Measurements from ENCODE around the gene BCL11B. TPM values are rescaled to one million over a fixed set of nuclear protein-coding genes. Genes with fewer than 3 reads are reported as not detected.
A peak's percentile ranks its signal among the peaks of the same experiment; 100 is the strongest.
"Not testable (repeated sequence)": the region's sequence is repeated elsewhere in the genome, so short reads cannot be mapped to it uniquely, and the experiment has no call there.

Gene BCL11B
- polyA plus RNA-seq, 5 donors: 2.6 to 3.4 (median 3.1) TPM

DNA sequence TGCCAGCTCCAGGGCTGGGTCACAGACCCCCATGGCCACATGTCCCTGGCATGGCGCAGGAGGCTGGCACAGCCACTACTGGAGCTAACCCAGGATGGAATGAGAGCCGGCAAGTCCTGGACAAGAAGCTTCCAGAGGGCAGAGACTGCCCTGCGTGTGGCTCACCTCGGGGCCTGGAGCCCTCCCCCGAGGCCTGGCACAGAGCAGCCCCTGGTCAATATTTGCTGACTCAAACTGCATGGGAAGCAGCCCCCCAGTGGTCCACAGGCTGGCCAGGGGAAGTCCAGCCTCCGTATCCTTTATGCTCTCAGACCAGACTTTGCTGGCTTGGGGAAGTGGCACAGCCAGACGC, 71.4 kb downstream of the BCL11B start:
- no peak for DNase-seq

- no peak for DNase-seq
Measured at GRCh38 chr14:99199846-99200653, 71.9 kb downstream of the BCL11B start.

GRCh38 chr14:99198746-99199502, 73.1 kb downstream of the BCL11B start:
- no peak for DNase-seq

GRCh38 chr14:99196310-99196650, 75.7 kb downstream of the BCL11B start:
- no peak for DNase-seq

DNA sequence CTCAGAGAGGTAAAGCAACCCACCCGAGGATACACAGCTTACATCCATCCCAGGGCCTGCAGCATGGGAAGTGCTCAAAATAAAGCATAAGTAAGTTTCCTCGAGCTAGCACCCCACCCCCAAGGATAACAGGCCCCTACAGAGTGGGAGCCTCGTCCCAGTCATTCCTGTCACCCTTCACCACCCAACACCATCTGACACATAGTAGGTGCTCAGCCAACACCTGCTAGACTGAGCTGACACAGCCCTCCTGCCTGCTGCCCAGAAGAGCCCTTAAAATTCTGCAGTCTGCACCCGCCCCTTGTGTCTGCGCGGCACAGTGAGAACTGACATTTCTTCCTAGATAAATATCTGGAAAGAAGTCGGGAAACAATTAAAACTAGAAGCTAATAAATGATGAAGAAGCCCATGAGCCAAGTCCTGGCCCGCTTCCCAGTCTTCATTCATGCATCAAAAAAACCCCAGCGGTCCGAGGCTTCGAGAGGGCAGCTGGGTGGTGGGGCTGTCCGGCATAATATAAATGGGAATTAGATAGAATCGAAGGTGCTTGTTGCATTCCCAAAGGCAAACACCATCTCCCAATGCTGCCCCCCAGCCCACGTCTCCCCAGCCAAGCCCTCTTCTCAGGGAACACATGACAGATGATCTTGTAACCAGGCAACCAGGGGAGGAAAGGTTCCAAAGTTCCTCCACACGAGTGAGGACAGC, 76.2 kb downstream of the BCL11B start:
- no peak for DNase-seq

GRCh38 chr14:99194736-99195135, 77.3 kb downstream of the BCL11B start:
- DNase-seq: no peak

DNA sequence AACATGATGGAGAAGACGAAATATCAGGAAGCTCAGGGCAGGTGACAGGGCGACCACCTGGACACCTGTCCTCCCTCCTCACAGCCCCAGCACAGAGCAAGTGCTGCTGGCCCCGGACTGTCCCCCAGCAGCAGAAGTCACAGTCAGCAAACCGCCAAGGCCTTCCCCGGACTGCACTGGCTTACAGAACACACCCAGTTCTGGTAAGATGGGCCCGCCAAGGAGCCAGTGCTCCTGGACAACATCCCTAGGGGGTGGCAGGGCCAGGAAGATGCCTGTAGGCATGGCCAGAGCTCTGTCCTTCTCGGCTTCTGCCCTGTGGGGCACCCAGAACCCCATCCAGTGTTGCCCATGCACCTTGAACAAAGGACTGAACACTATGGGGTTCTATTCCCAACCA, 77.9 kb downstream of the BCL11B start:
- DNase-seq: no peak

DNA sequence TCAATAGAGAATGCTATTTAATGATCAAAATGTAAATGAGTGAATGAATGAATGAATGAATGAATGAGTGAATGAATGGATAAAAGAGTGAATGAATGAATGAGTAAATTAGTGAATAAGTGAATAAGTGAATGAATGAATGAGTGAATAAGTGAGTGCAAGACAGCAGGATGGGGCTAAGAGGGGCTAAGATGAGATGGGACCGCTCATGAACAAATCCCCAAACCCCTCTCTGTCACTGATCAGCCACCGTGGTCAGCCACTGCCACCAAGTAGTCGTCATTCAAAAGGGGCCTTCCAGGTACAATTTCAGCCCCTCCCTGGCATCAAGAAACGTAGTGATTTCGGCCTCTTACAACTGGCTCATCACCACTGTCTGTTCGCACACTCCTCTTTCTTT, 79.2 kb downstream of the BCL11B start:
- no peak for DNase-seq

GRCh38 chr14:99192028-99192621, 79.9 kb downstream of the BCL11B start:
- peak; percentile 79 to 84 for DNase-seq

DNA sequence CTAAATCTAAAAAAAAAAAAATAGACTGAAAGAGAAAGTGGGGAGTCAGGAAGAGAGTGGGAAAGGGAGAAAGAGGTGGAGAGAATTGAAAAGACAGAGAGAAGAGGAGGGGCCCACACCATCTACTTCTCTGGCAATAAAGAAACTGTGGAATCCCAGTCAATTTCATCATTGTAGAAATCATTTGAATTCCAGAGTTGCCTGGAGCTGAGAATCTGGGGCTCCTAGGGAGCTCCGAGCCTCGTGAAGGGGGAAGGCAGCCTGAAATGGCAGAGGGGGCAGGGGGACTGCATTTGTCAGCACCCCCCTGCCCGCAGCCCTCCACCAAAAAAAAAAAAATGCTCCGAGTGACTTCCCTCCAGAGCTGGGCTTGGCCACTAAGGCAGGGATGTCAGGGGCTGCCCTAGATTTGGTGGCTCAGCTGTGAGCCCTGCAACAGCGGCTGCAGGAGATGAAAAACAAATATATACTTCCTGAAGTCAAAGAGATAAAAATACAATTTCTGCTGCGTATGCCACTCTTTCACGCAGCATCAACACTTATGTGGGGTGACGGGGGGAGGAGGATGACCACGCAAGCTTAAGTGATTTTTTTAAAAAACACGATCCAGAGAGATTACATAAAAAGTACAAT, 80.5 kb downstream of the BCL11B start:
- DNase-seq: no peak

GRCh38 chr14:99190696-99191394, 81.2 kb downstream of the BCL11B start:
- DNase-seq: no peak

GRCh38 chr14:99189201-99189801, 82.7 kb downstream of the BCL11B start:
- no peak for DNase-seq

DNA sequence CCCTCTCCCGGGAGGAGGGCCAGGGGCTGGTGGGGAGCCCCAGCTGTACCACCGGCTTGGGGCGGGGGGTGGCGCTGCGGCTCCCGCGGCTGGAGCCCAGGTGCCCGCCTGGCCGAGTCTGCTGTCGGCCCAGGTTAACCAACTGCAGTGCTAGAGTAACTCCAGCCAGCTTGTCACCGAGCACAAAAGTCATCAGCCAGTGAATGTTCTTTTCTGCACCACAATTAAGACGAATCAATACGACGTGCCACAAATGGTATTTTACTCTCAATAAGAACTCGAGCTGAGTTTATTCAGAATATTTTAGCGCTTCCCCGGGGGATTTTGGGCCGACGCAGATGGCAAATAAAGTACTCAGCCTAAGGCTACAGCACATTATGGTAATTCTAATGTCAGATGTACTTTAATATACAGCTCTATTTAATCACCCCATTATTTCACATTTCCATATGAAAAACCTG, 83.2 kb downstream of the BCL11B start:
- no peak for DNase-seq

DNA sequence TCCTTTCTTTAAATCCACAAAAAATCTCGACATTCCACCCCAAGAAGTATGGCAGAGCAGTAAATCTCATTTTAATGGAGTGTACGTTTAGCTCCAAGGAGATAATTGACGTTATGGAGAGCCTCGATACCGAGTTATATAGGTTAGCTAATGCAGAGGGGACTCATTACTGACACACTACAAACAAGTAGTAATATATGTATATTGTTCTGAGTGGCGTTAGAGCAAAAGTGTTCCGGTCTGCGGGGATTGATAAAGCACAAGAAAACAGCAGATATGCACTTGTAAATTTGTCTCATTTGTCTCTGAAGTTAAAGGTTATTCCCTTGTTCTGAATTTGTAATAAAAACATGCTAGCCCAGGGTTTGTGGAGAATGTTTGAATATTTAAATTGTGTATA, 84.1 kb downstream of the BCL11B start:
- DNase-seq: no peak

GRCh38 chr14:99186956-99187690, 84.9 kb downstream of the BCL11B start:
- DNase-seq: no peak

DNA sequence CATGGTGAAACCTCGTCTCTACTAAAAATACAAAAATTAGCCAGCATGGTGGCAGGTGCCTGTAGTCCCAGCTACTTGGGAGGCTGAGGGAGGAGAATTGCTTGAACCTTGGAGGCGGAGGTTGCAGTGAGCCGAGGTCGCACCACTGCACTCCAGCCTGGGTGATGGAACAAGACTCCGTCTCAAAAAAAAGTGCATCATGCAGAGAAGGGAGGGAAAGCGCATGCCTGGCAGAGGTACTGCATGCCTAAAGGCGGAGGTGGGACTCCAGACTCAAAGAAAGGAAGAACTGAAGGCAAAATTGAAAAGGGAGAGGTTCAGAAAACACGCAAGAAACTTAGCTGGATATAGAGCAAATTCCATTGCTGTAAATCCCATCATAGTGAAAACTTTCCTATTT, 85.7 kb downstream of the BCL11B start:
- DNase-seq: not testable (repeated sequence)

GRCh38 chr14:99185436-99186068, 86.4 kb downstream of the BCL11B start:
- no peak for DNase-seq

DNA sequence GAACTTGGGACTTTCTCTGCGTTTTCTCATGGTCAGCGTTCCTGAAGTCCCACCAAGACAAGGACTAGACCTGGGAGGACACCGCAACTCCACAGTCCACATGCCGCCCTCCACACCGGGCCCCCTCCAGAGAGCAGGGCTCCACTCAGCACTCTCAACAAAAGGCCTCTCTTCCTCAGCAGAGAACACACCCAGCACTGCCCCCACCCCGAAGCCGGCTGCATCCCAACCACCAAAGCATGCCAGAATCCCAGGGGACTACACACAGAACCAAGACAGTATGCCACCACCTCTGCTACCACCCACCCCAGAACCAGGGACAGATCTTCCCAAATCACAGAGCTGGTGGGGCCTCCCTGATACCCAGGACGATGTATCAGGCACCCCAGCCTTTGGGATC, 88.3 kb downstream of the BCL11B start:
- no peak for DNase-seq

GRCh38 chr14:99183311-99183710, 88.7 kb downstream of the BCL11B start:
- no peak for DNase-seq
